ENCODE data around the gene RTBDN. TPM values are rescaled to one million over a fixed set of nuclear protein-coding genes. Genes with fewer than 3 reads are reported as not detected.
"Not testable (repeated sequence)": the region's sequence is repeated elsewhere in the genome, so short reads cannot be mapped to it uniquely, and the experiment has no call there.

RTBDN gene
- total RNA-seq, 6 experiments from 2014 or later: not detected

- ATAC-seq: no peak
- Histone ChIP-seq H3K36me3 (no peaks in the 10 kb centered on the region), H3K4me3 (no peak overlapping the region), H3K27ac (no peak overlapping the region), H3K27me3 (no peaks in the 10 kb centered on the region), H3K4me1 (no peaks in the 10 kb centered on the region), H3K9me3 (no peaks in the 10 kb centered on the region)
- WGBS (ENCODE audit: insufficient coverage, low coverage, low lambda C conversion rate, missing lambda C conversion rate): 82% methylated on average over 13 of the region's 35 CpGs
- TF ChIP-seq POLR2A (IDR thresholded peaks at IDR 0.05) (no peak), CTCF (IDR thresholded peaks at IDR 0.05) (no peak)
- intact Hi-C loops (cut with DNase I): no loop called here
- DNase-seq: no peak
Observed at GRCh38 chr19:12858041-12858928, 23.9 kb upstream of the RTBDN start.

GRCh38 chr19:12856653-12857052 lies 22.3 kb upstream of the RTBDN start:
- Histone ChIP-seq H3K4me3 (no peak overlapping the region), H3K4me1 (no peaks in the 10 kb centered on the region), H3K27ac (no peak overlapping the region), H3K27me3 (no peaks in the 10 kb centered on the region), H3K36me3 (no peaks in the 10 kb centered on the region), H3K9me3 (no peaks in the 10 kb centered on the region)
- DNase-seq (no peak), ATAC-seq (no peak)
- TF ChIP-seq POLR2A (IDR thresholded peaks at IDR 0.05): no peak
- no peak for TF ChIP-seq CTCF (IDR thresholded peaks at IDR 0.05)
- intact Hi-C loops (cut with DNase I): no loop called here
- 52% methylated on average over 1 of the region's 1 CpG for WGBS (ENCODE audit: insufficient coverage, low coverage, low lambda C conversion rate, missing lambda C conversion rate)

- no peak overlapping the region for H3K4me3 ChIP-seq
- no peaks in the 10 kb centered on the region for H3K9me3 ChIP-seq
- no peaks in the 10 kb centered on the region for H3K36me3 ChIP-seq
- H3K27ac ChIP-seq: no peak overlapping the region
- TF ChIP-seq POLR2A (IDR thresholded peaks at IDR 0.05) (no peak), CTCF (IDR thresholded peaks at IDR 0.05) (peak; percentile 97 to 100 (median 99))
- DNase-seq: peak; percentile 83 to 85 (median 84)
- H3K4me1 ChIP-seq: peaks cover 0 to 7% (median 0%) of the 10 kb centered on the region in 4 donors
- no peaks in the 10 kb centered on the region for H3K27me3 ChIP-seq
- intact Hi-C loops (cut with DNase I): loop anchor here (10.0 kb wide), 2 partner anchors 83 to 283 kb away; no protein-coding TSS in a partner anchor
- WGBS (ENCODE audit: insufficient coverage, low coverage, low lambda C conversion rate, missing lambda C conversion rate): 2% methylated on average over 33 of the region's 69 CpGs
- ATAC-seq: peak; percentile 97 to 100 (median 99)
Observed at GRCh38 chr19:12847159-12848139, 13.1 kb upstream of the RTBDN start.

GRCh38 chr19:12846613-12847012 lies 12.2 kb upstream of the RTBDN start:
- H3K36me3 ChIP-seq, H3K27me3 ChIP-seq, H3K27ac ChIP-seq, DNase-seq, H3K9me3 ChIP-seq, H3K4me1 ChIP-seq, H3K4me3 ChIP-seq, ATAC-seq: not testable (repeated sequence)
- WGBS (ENCODE audit: insufficient coverage, low coverage, low lambda C conversion rate, missing lambda C conversion rate): 36% methylated on average over 2 of the region's 7 CpGs
- intact Hi-C loops (cut with DNase I): loop anchor here (10.0 kb wide), 2 partner anchors 82 to 282 kb away; no protein-coding TSS in a partner anchor
